HG02973 (cell line): ENCODE results near the gene TTC31.
A peak's percentile ranks its signal among the peaks of the same experiment; 100 is the strongest.
"Not testable (repeated sequence)": the region's sequence is repeated elsewhere in the genome, so short reads cannot be mapped to it uniquely, and the experiment has no call there.

Experiments used
- ATAC-seq: cut with Tn5 transposase; IDR thresholded peaks from one replicate; pipeline ENCODE4 v1.9.1; 2021; ENCODE audit warnings: moderate library complexity; ENCODE audit not compliant: unreplicated experiment

The TTC31 gene

DNA sequence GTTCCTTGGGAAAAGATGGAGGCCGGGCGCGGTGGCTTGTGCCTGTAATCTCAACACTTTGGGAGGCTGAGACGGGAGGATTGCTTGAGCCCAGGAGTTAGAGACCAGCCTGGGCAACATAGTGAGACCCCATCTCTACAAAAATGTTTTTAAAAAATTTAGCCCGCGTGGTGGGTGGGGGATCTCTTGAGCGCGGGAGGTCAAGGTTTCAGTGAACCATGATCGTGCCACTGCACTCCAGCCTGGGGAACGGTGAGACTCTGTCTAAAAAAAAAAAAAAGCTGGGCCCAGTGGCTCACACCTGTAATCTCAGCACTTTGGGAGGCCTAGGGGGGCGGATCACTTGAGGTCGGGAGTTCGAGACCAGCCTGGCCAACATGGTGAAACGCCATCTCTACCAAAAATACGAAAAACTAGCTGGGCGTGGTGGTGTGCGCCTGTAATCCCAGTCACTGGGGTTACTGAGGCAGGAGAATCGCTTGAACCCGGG is 839 bp downstream of the TTC31 start:
- not testable (repeated sequence) for ATAC-seq

DNA sequence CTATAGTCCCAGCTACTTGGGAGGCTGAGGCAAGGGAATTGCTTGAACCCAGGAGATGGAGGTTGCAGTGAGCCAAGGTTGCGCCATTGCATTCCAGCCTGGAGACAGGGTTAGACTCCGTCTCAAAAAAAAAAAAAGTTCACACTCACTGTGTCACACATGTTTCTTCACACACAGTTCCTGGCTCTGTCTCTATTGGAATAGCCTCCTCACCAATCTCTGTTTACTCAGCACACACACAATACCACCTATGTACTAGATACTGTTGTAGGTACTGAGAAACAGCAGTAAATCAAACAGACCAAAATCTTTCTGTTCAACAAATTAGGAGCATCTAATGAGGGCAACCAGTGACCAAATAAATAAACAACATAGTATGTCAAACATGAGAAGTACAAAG is 3.3 kb downstream of the TTC31 start:
- ATAC-seq: no peak

DNA sequence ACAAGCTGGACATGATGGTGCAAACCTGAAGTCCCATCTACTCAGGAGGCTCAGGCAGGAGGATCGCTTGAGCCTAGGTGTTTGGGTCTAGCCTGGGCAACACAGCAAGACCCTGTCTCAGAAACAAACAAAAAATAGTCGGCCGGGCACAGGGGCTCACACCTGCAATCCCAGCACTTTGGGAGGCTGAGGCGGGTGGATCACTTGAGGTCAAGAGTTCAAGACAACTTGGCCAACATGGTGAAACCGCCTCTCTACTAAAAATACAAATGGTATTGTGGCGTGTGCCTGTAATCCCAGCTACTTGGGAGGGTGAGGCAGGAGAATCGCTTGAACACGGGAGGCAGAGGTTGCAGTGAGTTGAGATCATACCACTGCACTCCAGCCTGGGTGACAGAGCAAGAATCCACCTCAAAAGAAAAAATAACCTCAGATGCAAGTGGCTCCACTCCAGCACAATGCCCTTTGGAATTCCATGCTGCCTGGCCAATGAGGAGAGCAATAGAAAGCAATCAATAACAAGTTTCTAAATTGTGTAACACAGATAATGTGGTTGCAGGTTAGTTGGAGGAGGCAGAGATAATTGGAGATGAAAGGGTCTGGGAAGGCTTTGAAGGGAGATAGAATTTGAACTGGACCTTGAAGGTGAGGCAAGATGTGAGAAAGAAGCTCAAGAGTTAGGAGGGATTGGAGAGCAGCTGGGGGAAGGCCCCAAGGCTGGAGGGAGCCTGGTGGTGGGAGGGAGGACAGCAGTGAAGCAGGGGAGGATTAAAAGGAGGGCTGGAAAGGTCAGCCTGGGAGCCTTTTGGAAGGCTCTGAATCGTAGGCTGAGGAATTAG is 6.0 kb downstream of the TTC31 start:
- no peak for ATAC-seq

DNA sequence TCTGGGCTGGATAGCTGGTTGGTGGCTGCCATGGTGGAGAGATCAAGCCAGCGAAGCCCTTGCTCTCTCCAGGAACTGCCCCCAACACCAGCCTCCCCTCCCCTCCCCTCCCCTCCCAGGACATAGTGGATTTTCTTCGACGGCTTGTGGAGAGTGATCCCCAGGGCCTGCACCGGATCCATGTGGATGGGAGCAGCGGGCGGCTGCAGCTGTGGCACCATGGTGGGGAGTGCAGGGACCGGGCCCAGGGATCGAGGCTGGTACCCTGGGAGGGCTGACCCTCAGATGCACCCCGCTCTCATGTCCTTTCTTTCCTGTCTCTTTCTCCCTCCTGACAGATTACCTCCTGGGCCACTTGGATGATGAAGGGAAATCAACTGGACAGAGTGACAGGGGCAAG is 7.0 kb downstream of the TTC31 start:
- ATAC-seq: no peak

GRCh38 chr2:74491648-74492544 is 9.0 kb downstream of the TTC31 start:
- no peak for ATAC-seq

DNA sequence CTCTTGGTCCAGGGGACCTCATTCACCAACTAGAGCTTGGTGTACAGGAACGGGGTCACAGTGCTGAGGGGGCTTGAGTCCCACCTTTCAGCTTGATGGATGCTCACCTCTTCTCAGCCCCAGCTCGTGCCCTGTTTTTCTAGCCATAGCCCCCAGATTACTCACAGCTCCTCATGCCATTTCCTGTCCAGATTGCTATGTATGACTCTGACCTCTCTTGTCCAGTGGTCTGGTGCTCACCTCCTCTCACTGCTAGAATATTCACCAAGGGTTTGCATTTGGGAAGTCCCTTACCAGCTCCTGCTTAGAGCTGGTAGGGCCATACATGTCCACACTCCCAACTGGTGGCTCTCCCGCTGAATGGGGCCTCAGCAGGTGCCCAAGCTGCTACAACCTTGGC is 10.7 kb downstream of the TTC31 start:
- ATAC-seq: no peak

DNA sequence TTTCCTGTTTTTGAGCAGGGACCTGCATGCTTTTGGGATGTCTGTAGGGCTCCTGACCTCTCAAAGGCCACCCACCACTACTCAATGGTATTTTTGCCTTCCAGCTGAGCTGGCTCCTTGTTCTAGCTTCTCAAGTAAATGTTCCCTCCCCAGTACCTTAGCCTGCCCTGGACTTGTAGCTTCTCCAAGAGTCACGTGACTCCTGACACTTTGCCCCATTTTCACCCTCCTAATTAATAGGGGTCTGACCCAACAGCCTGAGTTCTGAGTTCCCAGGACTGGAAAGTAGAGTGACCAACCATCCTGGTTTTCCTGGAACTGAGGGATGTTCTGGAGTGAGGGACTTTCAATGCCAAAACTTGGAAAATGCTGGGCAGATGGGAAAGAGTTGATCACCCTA is 12.6 kb downstream of the TTC31 start:
- ATAC-seq: no peak

- ATAC-seq: no peak
Measured at GRCh38 chr2:74496997-74497776, 14.3 kb downstream of the TTC31 start.

DNA sequence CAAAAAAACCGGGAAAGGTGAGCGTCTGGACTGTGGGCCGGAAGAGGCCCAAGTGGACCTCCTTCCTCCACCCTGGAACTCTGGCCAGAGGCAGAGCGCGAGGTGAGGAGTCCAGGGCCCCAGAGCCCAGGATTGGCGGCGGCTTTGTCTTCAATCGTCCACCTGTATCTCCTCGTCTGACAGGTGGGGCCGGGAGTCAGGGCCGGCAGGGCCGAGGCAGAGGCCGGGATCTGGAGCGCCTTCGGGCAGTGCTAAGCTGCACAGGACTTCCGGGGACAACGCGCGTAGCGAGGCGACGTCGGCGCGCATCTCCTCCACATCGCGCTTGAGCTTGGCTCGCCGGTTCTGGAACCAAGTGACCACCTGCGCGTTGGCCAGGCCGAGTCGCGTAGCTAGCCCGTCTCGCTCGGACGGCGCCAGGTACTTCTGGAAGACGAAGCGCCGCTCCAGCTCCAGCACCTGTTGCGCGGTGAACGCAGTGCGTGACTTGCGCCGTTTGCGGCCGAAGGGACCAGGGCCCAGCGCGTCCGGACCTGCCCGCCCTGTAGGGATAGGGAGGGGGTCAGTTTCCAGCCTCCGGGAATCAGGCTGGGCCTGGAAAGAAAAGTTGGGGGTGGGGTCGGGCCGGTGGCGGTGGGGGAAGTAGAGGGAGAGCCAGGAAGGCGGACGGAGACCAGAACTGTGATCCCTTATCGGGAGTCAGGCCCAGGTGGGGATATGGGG is 15.1 kb downstream of the TTC31 start:
- no peak for ATAC-seq

- no peak for ATAC-seq
Measured at GRCh38 chr2:74498500-74499266, 15.8 kb downstream of the TTC31 start.

GRCh38 chr2:74499267-74499939 is 16.5 kb downstream of the TTC31 start, which contains the start of gene LBX2:
TSS of gene LBX2 (minus strand) at chr2:74499603. CDS start at chr2:74499537, 66 bp downstream.
- no peak for ATAC-seq

DNA sequence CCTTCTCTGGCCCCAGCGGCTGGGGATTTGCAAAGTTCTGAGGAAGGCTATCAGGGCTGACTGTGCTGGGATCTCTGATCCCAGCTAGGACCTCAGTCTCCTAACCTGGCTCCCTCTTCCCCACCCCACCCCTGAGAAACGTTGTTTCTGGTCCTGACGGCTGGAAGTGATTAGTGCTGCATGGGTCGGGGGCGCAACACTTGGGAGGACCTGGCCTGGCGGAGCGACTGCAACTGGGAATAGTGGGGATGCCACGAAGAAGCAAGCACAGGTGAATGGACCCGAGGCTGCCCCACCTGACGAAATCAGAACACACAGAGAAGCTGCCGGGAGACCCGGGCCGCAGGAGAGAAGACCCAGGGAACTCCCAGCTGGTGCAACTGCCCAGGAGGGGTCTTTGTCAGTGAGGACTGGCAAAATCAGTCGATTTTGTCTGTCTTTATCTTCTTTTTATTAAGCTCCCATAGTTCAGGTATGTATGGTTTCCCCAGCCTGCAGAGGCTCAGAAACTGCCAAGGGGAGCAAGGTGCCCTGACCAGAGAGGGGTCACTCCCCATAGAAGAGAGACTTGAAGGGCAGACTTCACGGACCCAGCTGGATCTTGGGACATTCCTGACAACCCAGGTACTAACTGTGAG is 17.2 kb downstream of the TTC31 start:
- no peak for ATAC-seq

GRCh38 chr2:74500578-74500946 is 17.7 kb downstream of the TTC31 start:
- no peak for ATAC-seq

DNA sequence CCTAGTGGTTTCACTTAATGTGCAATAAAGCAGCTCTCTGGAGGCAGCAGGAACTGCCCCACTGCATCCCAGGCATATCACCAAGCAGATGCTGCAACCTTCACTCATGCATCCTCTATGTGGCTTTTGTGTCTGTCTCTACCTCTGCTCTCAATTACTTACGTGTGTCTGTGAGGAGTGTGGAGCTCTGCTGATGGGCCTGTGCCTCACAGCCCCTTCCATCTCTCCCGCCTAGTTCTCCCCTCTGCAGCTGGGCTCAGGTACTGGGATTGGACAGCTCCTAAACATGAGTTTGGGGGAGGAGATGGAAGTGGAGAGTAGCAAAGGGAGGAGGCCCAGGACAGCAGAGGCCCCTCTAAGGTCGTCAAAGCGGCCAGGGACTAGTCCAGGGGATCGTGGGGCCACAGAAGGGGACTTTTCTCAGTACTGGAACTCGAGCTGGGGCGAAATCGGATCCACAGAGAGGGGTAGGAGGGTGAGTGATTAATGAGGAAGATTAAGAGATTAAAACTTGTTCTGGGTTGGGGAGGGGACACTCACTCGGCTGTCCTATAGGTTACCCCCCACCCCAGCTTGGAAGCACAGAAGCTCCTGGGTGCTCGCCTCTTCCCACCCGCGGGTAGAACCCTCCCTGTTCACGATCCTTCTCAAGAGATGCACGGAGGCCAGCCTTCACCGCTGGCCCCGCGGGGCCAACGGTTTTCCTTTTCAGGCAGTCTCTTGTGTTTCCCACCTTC is 18.6 kb downstream of the TTC31 start:
- ATAC-seq: no peak

- ATAC-seq: no peak
Measured at GRCh38 chr2:74502147-74502719, 19.4 kb downstream of the TTC31 start.

DNA sequence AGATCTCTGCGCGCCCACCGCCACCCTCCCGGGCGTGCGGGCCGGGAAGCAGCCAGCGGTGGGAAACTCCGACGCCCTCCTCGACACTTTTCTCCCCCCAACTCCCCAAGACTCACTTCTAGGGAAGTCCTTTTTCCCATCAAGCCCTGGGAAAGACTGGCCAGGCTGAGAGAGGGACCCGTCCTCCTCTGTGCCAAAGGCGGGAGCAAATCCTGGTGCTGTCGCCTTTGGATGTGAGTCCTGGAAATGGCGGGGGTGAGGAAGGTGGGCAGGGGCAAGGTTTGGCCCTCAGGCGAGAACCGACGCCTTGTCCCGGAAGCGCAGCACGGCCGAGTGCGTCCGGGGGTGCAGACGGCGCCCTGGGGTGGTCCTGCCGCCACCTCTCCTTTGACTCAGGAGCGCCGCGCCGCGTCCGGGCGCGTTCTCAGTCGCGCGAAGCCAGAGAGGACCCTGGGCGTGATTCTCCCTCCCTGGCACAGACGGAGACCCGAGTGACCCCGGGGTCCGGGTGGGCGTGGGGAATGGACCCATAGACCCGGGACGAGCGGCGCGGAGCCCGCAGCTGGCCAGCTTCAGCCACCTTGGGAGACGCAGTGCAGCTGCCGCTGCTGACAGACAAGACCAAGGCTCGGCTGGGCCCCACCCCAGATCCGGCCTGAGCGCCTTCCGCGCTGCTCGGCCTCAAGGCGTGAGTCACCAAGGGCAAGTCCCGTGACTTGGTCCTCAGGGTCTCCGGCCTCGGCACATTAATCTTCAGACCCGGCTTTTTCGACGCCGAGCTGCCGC is 20.0 kb downstream of the TTC31 start:
- ATAC-seq: peak; percentile 37
